Pancreas (tissue), 10 donors: ENCODE measurements around the gene STAG1. TPM values are rescaled to one million over a fixed set of nuclear protein-coding genes. Genes with fewer than 3 reads are reported as not detected.

Experiments used
- ATAC-seq, 4 donors: fragments of 200-7000 bp; cut with Tn5 transposase; one replicate each; pipeline versions ENCODE4 v1.8.0 to v1.9.1; 2020; ENCODE audit warnings: mild to moderate bottlenecking in 4 of 4, moderate library complexity in 4 of 4
- DNase-seq, 6 donors: peaks; one replicate each; pipeline ENCODE4 v3.0.0-alpha.2; 2020
- FAIRE-seq: peaks from 2 replicates; lab custom pipeline; 2012; peaks lifted over from hg19 to GRCh38; lab: Jason Lieb, UNC
- H3K27ac ChIP-seq, 4 donors: fragments of 200-600 bp; sonication (generic); 1 replicate in 3 of 4; 2 replicates in 1 of 4; pipeline versions ENCODE4 v1.5.0 to v1.8.0; 2020
- H3K27me3 ChIP-seq, 4 donors: fragments of 200-600 bp; one replicate each; pipeline ENCODE4 v1.8.0; 2021
- H3K36me3 ChIP-seq, 3 donors: fragments of 200-600 bp; sonication (generic) in 1 of 3; one replicate each; pipeline versions ENCODE4 v1.5.0 to v1.8.0; 2020 to 2021
- H3K4me1 ChIP-seq, 3 donors: fragments of 200-600 bp; one replicate each; pipeline ENCODE4 v1.8.0; 2021
- H3K4me3 ChIP-seq, 4 donors: fragments of 200-600 bp; sonication (generic) in 2 of 4; one replicate each; pipeline versions ENCODE4 v1.5.0 to v1.8.0; 2020 to 2021
- H3K9me3 ChIP-seq, 4 donors: fragments of 200-600 bp; one replicate each; pipeline ENCODE4 v1.8.0; 2021
- WGBS, 2 donors: extraction: QIAGEN DNeasy Blood & Tissue Kit; methylation state at CpG; one replicate each; pipeline ENCODE4 v1.1.7; 2013; 5-methylcytosine and 5-hydroxymethylcytosine counted together
- intact Hi-C, 3 donors: fragments of 100-400 bp; cut with DNase I; formaldehyde crosslinking; loops; one replicate each; pipeline versions ENCODE4 v1.11.1 to v1.14.2; 2022
- polyA plus RNA-seq, 2 donors: library from polyadenylated mRNA; stranded (reverse); fragments of 200-250 nt; gene quantifications; one replicate each; pipeline ENCODE4 v1.2.3, GENCODE V29; 2013
- total RNA-seq, 6 donors: library from RNA; stranded (reverse); fragmentation: NEBNext Ultra II Directional in 4 of 6; extraction: Animal tissue kit (Norgen Biotek cat#: 25700) in 4 of 6; gene quantifications; one replicate each; pipeline versions ENCODE4 v1.2.1 to v1.2.4, GENCODE V29; 2021 to 2023
- TF ChIP-seq, protein P1 (sequence below), 4 donors: fragments of 200-600 bp; sonication (generic) in 3 of 4; IDR thresholded peaks; one replicate each; pipeline versions ENCODE4 v1.5.0 to v1.8.0; 2021; ENCODE audit warnings: antibody characterized with exemption in 4 of 4
- donor health status: healthy with polysubstance abuse.
- donor health status: DM: no; HTN: no; CAD: no; lungs with moderate emphysema.
- donor health status: DM: no; HTN: no; CAD: no.
- donor health status: control.
- donor health status: control.
- donor health status: Bipolar disorder and iron deficiency.
- donor health status: DM: yes; HTN: yes; CAD: no.
- donor health status: DM: no; HTN: no; CAD: no.
- donor health status: DM: no; HTN: no; CAD: no.
- donor health status: DM: yes; HTN: yes; CAD: no.

The STAG1 gene
- total and polyA plus RNA-seq, 8 donors, result 6.8 to 24.1 (median 18.6) TPM

DNA sequence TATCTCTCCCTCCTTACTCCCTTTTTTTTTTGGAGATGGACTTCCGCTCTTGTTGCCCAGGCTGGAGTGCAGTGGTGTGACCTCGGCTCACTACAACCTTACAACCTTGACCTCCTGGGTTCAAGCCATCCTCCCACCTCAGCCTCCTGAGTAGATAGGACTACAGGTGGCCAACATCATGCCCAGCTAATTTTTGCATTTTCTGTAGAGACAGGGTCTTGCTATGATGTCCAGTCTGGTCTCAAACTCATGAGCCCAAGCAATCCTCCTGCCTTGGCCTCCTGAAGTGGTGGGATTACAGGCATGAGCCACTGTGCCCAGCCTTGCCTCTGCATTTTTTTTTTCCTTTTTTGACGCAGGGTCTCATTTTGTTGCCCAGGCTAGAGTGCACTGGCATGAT, 17.1 kb downstream of the STAG1 start:
- DNase-seq (no peak), ATAC-seq (no peak), FAIRE-seq (no peak)
- intact Hi-C loops, result no loop called here
- Histone ChIP-seq H3K36me3 (no peaks in the 10 kb centered on the region), H3K4me1 (peaks cover 17 to 25% (median 22%) of the 10 kb centered on the region in 3 donors), H3K27ac (no peak overlapping the region), H3K4me3 (no peak overlapping the region), H3K9me3 (no peaks in the 10 kb centered on the region), H3K27me3 (no peaks in the 10 kb centered on the region)
- TF ChIP-seq, protein P1, sequence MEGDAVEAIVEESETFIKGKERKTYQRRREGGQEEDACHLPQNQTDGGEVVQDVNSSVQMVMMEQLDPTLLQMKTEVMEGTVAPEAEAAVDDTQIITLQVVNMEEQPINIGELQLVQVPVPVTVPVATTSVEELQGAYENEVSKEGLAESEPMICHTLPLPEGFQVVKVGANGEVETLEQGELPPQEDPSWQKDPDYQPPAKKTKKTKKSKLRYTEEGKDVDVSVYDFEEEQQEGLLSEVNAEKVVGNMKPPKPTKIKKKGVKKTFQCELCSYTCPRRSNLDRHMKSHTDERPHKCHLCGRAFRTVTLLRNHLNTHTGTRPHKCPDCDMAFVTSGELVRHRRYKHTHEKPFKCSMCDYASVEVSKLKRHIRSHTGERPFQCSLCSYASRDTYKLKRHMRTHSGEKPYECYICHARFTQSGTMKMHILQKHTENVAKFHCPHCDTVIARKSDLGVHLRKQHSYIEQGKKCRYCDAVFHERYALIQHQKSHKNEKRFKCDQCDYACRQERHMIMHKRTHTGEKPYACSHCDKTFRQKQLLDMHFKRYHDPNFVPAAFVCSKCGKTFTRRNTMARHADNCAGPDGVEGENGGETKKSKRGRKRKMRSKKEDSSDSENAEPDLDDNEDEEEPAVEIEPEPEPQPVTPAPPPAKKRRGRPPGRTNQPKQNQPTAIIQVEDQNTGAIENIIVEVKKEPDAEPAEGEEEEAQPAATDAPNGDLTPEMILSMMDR (IDR thresholded peaks at IDR 0.05), result no peak
- 91 to 92% methylated on average over 3 of the region's 3 CpGs for WGBS, 2 donors

DNA sequence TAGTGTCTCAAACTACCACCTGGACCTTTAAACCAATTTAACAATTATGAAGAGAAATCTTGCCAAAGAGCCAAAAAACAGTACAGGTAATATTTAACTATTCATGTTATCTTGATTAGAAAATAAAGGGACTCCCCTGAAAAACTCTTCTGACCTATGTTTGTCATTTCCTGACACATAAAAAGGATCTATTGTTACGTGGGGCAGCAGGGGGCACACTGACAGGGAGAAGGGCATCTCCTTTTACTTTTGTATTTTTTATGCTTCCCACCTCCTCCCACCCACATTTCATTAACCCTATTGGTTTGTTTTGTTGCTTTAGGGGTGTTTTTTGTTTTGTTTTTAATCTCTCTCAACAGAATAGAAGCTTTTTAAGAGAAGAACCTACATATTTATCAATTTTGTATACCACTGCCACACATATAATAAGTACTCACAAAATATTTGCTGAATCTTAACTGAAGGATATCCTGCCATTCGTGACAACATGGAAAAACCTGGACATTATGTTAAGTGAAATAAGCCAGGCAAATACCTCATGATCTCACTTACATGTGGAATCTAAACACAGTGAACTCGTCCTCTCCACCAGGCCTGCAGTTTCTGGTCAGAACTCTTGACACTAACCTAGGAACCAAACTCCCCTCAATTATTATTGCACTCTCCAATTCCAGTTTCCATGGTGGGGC, 17.7 kb downstream of the STAG1 start:
- no peak for FAIRE-seq

DNA sequence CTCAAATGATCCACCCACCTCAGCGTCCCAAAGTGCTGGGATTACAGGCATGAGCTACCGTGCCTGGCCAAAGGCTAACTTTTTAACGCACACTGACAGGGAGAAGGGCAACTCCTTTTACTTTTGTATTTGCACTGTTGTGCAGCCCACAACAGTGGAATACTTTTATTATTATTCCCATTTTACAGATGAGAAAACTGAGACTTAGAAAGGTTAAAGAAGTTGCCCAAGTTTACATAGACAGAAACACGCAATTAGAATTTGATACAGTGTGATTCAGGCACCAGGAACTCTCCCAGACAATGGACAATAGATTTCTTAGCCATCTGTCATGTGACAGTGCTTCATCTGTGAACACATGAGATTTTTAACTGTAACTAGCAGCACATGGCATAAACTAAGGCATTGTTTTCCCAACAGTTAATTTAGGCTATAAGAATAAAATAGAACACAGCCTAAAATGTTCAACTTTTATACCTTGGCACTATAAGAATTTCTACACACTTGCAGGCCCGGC, 18.8 kb downstream of the STAG1 start:
- H3K27me3 ChIP-seq, result no peaks in the 10 kb centered on the region
- WGBS, 2 donors, result 95 to 98% methylated on average over 5 of the region's 5 CpGs
- no peak for DNase-seq
- peaks cover 17 to 25% (median 22%) of the 10 kb centered on the region in 3 donors for H3K4me1 ChIP-seq
- no peak overlapping the region for H3K27ac ChIP-seq
- TF ChIP-seq, protein P1 (IDR thresholded peaks at IDR 0.05), result no peak
- ATAC-seq, result no peak
- intact Hi-C loops, result no loop called here
- no peaks in the 10 kb centered on the region for H3K9me3 ChIP-seq
- H3K4me3 ChIP-seq, result no peak overlapping the region
- no peak for FAIRE-seq
- H3K36me3 ChIP-seq, result no peaks in the 10 kb centered on the region

More for the DNA sequence above, 17.7 kb downstream of the STAG1 start:
- 52 to 64% methylated on average over 3 of the region's 3 CpGs for WGBS, 2 donors
- H3K4me1 ChIP-seq, result peaks cover 17 to 25% (median 22%) of the 10 kb centered on the region in 3 donors
- no peak overlapping the region for H3K4me3 ChIP-seq
- TF ChIP-seq, protein P1 (IDR thresholded peaks at IDR 0.05), result no peak
- no peaks in the 10 kb centered on the region for H3K27me3 ChIP-seq
- H3K9me3 ChIP-seq, result no peaks in the 10 kb centered on the region
- intact Hi-C loops, result no loop called here
- H3K27ac ChIP-seq, result peak overlapping the region in 1 of 4 donors; percentile 17
- H3K36me3 ChIP-seq, result no peaks in the 10 kb centered on the region
- DNase-seq (no peak), ATAC-seq (peak in 1 of 4 donors; percentile 21)

DNA sequence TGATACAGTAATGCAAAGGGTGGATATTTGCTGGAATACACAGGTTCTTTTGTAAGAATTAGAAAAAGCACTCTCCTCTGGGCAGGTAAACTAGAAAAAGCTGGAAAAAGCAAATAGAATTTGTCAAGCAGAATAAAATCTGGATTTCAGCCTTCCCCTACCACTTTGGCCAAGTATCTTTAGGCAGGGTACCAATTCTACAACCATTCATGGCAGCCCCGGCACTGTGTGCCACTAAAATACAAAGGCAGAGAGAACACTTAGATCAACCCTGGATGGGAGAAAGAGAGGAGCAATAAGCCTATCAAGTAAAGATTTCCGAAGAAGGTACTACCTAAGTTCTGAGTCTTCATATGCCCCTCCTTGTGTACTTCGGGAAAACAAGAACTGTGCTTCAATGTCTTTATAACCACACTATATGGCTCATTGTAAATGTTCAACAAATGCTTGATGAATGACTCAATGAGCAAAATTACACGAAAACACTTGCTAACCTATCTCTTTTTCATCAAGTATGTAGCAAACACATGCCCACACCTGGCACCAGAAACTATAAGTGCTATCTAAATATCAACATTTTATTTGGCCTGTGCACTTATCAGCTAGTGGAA, 20.8 kb downstream of the STAG1 start:
- intact Hi-C loops, result no loop called here
- TF ChIP-seq, protein P1 (IDR thresholded peaks at IDR 0.05), result no peak
- H3K27me3 ChIP-seq, result no peaks in the 10 kb centered on the region
- DNase-seq (no peak), ATAC-seq (no peak), FAIRE-seq (no peak)
- H3K36me3 ChIP-seq, result no peaks in the 10 kb centered on the region
- H3K4me1 ChIP-seq, result peaks cover 17 to 25% (median 23%) of the 10 kb centered on the region in 3 donors
- WGBS, 2 donors, result 54 to 59% methylated on average over 4 of the region's 4 CpGs
- H3K9me3 ChIP-seq, result no peaks in the 10 kb centered on the region
- no peak overlapping the region for H3K27ac ChIP-seq
- no peak overlapping the region for H3K4me3 ChIP-seq
